NT2/D1 (cell line): ENCODE data around the gene RPL21.
"Not testable (repeated sequence)": the region's sequence is repeated elsewhere in the genome, so short reads cannot be mapped to it uniquely, and the experiment has no call there.

Source experiments
- DNase-seq: peaks from one replicate; pipeline ENCODE4 v3.0.0-alpha.2; 2011; ENCODE audit warnings: low read depth, low spot score
- H3K27me3 ChIP-seq: 2 replicates; pipeline ENCODE4 v1.6.0; 2011; ENCODE audit warnings: mild to moderate bottlenecking; ENCODE audit not compliant: insufficient read length, insufficient read depth
- H3K36me3 ChIP-seq: 2 replicates; pipeline ENCODE4 v1.6.1; 2011; ENCODE audit warnings: mild to moderate bottlenecking, low read length, mixed read lengths; ENCODE audit not compliant: insufficient read depth, insufficient read length
- H3K4me1 ChIP-seq: 2 replicates; pipeline ENCODE4 v1.5.1; 2011; ENCODE audit not compliant: insufficient read depth, insufficient read length
- H3K4me3 ChIP-seq: 2 replicates; pipeline ENCODE4 v1.5.1; 2011; ENCODE audit warnings: low read depth; ENCODE audit not compliant: insufficient read length
- H3K9ac ChIP-seq: 2 replicates; pipeline ENCODE4 v1.6.0; 2011; ENCODE audit warnings: low read depth; ENCODE audit not compliant: insufficient read length
- H3K9me3 ChIP-seq: 2 replicates; pipeline ENCODE4 v1.5.1; 2011; ENCODE audit warnings: mild to moderate bottlenecking, low read length; ENCODE audit not compliant: insufficient read depth
- SUZ12 ChIP-seq: IDR thresholded peaks from 2 replicates; pipeline ENCODE4 v1.6.1; 2011; ENCODE audit not compliant: insufficient read length, insufficient read depth; ENCODE audit errors: extremely low read depth
- YY1 ChIP-seq: IDR thresholded peaks from 2 replicates; pipeline ENCODE4 v1.6.1; 2011; ENCODE audit not compliant: insufficient read length, insufficient read depth
- ZNF274 ChIP-seq: IDR thresholded peaks from 2 replicates; pipeline ENCODE4 v1.6.1; 2011; ENCODE audit warnings: mild to moderate bottlenecking, low read depth, low read length

The RPL21 gene

GRCh38 chr13:27251166-27252091 is at the start of gene RPL21:
TSS of gene RPL21 (plus strand) at chr13:27251558. CDS start at chr13:27253777, 2,219 bp downstream.
- Histone ChIP-seq H3K4me3 (peak within 1 kb of the TSS; percentile 89), H3K36me3 (peaks cover 49% of the 10 kb centered on the region), H3K9ac (peak within 1 kb of the TSS; percentile 98), H3K9me3 (no peaks in the 10 kb centered on the region), H3K4me1 (no peaks in the 10 kb centered on the region), H3K27me3 (no peaks in the 10 kb centered on the region)
- DNase-seq: peak; percentile 90
- peak; percentile 42 for TF ChIP-seq YY1
- TF ChIP-seq ZNF274: no peak

- H3K36me3 ChIP-seq: no peaks in the 10 kb centered on the region
- no peaks in the 10 kb centered on the region for H3K27me3 ChIP-seq
- H3K9me3 ChIP-seq: no peaks in the 10 kb centered on the region
- DNase-seq: no peak
- no peaks in the 10 kb centered on the region for H3K4me1 ChIP-seq
- no peak overlapping the region for H3K4me3 ChIP-seq
- H3K9ac ChIP-seq: no peak overlapping the region
- no peak for TF ChIP-seq SUZ12
Measured at GRCh38 chr13:27201661-27202060, 49.7 kb upstream of the RPL21 start.

- no peak for DNase-seq
Measured at GRCh38 chr13:27203186-27203585, 48.2 kb upstream of the RPL21 start.

GRCh38 chr13:27203854-27204253 is 47.5 kb upstream of the RPL21 start:
- TF ChIP-seq ZNF274 (no peak), SUZ12 (no peak)

More at GRCh38 chr13:27203186-27203585, 48.2 kb upstream of the RPL21 start:
- H3K27me3 ChIP-seq: no peaks in the 10 kb centered on the region
- no peaks in the 10 kb centered on the region for H3K36me3 ChIP-seq
- H3K4me3 ChIP-seq: no peak overlapping the region
- no peak overlapping the region for H3K9ac ChIP-seq
- H3K9me3 ChIP-seq: no peaks in the 10 kb centered on the region
- no peaks in the 10 kb centered on the region for H3K4me1 ChIP-seq
- TF ChIP-seq ZNF274 (no peak), SUZ12 (no peak), YY1 (no peak)

GRCh38 chr13:27208514-27208913 is 42.8 kb upstream of the RPL21 start:
- TF ChIP-seq ZNF274: no peak
- no peak for TF ChIP-seq SUZ12
- no peaks in the 10 kb centered on the region for H3K27me3 ChIP-seq
- H3K36me3 ChIP-seq: no peaks in the 10 kb centered on the region
- H3K9ac ChIP-seq: no peak overlapping the region
- H3K9me3 ChIP-seq: peaks cover 15% of the 10 kb centered on the region; the same call in 1 of the 2 replicates
- no peaks in the 10 kb centered on the region for H3K4me1 ChIP-seq
- H3K4me3 ChIP-seq: no peak overlapping the region
- no peak for DNase-seq

More at GRCh38 chr13:27203854-27204253, 47.5 kb upstream of the RPL21 start:
- Histone ChIP-seq H3K36me3 (no peaks in the 10 kb centered on the region), H3K27me3 (no peaks in the 10 kb centered on the region), H3K9ac (no peak overlapping the region), H3K9me3 (no peaks in the 10 kb centered on the region), H3K4me1 (no peaks in the 10 kb centered on the region), H3K4me3 (no peak overlapping the region)
- DNase-seq: no peak

- Histone ChIP-seq H3K9me3 (peaks cover 23% of the 10 kb centered on the region; the same call in 1 of the 2 replicates), H3K9ac (no peak overlapping the region), H3K4me1 (no peaks in the 10 kb centered on the region), H3K4me3 (no peak overlapping the region), H3K27me3 (no peaks in the 10 kb centered on the region), H3K36me3 (no peaks in the 10 kb centered on the region)
- TF ChIP-seq YY1: no peak
- no peak for TF ChIP-seq SUZ12
- TF ChIP-seq ZNF274: no peak
- no peak for DNase-seq
Measured at GRCh38 chr13:27211271-27211670, 40.1 kb upstream of the RPL21 start.

GRCh38 chr13:27211771-27212364 is 39.5 kb upstream of the RPL21 start:
- no peak for DNase-seq
- Histone ChIP-seq H3K27me3 (no peaks in the 10 kb centered on the region), H3K36me3 (no peaks in the 10 kb centered on the region), H3K9me3 (peaks cover 23% of the 10 kb centered on the region; the same call in 1 of the 2 replicates), H3K4me1 (no peaks in the 10 kb centered on the region), H3K9ac (no peak overlapping the region), H3K4me3 (no peak overlapping the region)
- TF ChIP-seq YY1 (no peak), ZNF274 (no peak), SUZ12 (no peak)

GRCh38 chr13:27213386-27213785 is 38.0 kb upstream of the RPL21 start:
- H3K9me3 ChIP-seq: peaks cover 23% of the 10 kb centered on the region; the same call in 1 of the 2 replicates
- not testable (repeated sequence) for H3K27me3 ChIP-seq, H3K4me1 ChIP-seq, DNase-seq, H3K9ac ChIP-seq, H3K36me3 ChIP-seq, H3K4me3 ChIP-seq

GRCh38 chr13:27217791-27218190 is 33.6 kb upstream of the RPL21 start:
- H3K9ac ChIP-seq, H3K27me3 ChIP-seq, H3K4me1 ChIP-seq, H3K36me3 ChIP-seq, DNase-seq, H3K4me3 ChIP-seq, H3K9me3 ChIP-seq: not testable (repeated sequence)

- H3K4me1 ChIP-seq, DNase-seq, H3K36me3 ChIP-seq, H3K9ac ChIP-seq, H3K9me3 ChIP-seq, H3K4me3 ChIP-seq, H3K27me3 ChIP-seq: not testable (repeated sequence)
Measured at GRCh38 chr13:27218861-27219260, 32.5 kb upstream of the RPL21 start.
